GM12873 (cell line): ENCODE measurements around the gene CACNG3.

Experiments used
- TF ChIP-seq, protein P1 (sequence below): IDR thresholded peaks from 2 replicates; pipeline ENCODE4 v1.5.1; 2012; ENCODE audit warnings: low read depth, mild to moderate bottlenecking, moderate library complexity, low read length, control low read depth; ENCODE audit not compliant: insufficient read depth; ENCODE audit errors: missing control alignments

The CACNG3 gene

DNA sequence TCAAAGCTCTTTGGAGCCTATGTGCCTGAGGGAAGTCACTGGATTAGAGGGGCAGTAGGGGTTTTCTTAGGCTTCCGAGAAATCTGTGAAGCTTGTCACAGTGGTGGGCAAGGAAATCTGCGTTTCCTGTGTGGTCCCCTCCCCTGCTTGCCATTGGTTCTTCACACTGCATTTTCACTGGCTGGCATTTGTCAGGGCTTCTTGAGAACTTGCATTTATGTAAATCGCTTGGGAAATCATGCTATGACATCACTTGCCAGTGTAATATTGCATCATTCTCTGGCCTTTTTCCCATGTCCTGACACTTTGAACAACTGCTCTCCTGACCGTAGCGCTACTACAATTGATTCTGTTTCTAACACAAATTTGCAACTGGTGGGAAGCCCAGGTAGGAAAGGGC is 1.8 kb downstream of the CACNG3 start:
- TF ChIP-seq, protein P1, sequence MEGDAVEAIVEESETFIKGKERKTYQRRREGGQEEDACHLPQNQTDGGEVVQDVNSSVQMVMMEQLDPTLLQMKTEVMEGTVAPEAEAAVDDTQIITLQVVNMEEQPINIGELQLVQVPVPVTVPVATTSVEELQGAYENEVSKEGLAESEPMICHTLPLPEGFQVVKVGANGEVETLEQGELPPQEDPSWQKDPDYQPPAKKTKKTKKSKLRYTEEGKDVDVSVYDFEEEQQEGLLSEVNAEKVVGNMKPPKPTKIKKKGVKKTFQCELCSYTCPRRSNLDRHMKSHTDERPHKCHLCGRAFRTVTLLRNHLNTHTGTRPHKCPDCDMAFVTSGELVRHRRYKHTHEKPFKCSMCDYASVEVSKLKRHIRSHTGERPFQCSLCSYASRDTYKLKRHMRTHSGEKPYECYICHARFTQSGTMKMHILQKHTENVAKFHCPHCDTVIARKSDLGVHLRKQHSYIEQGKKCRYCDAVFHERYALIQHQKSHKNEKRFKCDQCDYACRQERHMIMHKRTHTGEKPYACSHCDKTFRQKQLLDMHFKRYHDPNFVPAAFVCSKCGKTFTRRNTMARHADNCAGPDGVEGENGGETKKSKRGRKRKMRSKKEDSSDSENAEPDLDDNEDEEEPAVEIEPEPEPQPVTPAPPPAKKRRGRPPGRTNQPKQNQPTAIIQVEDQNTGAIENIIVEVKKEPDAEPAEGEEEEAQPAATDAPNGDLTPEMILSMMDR: no peak

DNA sequence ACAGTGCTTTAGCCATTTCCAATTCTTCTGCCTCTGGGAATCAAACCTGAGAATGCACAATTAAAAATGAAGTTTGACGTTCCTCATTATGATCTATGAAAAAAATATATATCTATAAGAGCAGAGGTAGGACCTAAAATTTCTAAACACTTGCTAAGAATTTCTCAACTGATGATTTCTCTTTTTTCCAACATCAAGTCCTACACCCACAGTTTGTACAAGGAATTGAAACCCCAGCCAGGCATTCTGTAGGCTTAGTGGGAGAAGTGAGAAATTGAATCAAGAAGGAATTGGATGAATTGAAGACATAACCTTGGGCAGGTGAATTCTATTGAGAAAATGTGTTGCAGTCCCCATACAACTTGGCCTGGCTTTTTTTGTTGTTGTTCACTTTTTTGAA is 2.7 kb downstream of the CACNG3 start:
- TF ChIP-seq, protein P1: no peak

DNA sequence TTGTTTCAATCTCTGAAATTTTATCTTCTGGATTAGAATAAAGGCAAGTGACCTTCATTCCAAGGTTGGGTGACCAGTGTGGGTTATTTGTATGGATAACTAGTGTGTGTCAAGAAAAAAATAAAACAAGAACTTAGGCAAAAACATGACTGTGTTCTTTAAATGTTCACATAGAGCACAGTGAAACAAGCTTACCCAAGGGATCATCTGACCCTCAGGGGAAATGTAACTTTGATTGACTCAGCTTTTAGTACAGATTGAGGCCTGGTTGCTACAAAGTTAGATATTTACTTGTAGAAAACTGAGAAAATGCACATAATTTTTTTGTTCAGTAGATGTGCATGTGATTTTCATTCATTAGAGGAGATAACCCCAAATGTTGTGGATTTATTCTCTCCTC is 6.7 kb downstream of the CACNG3 start:
- TF ChIP-seq, protein P1: no peak

DNA sequence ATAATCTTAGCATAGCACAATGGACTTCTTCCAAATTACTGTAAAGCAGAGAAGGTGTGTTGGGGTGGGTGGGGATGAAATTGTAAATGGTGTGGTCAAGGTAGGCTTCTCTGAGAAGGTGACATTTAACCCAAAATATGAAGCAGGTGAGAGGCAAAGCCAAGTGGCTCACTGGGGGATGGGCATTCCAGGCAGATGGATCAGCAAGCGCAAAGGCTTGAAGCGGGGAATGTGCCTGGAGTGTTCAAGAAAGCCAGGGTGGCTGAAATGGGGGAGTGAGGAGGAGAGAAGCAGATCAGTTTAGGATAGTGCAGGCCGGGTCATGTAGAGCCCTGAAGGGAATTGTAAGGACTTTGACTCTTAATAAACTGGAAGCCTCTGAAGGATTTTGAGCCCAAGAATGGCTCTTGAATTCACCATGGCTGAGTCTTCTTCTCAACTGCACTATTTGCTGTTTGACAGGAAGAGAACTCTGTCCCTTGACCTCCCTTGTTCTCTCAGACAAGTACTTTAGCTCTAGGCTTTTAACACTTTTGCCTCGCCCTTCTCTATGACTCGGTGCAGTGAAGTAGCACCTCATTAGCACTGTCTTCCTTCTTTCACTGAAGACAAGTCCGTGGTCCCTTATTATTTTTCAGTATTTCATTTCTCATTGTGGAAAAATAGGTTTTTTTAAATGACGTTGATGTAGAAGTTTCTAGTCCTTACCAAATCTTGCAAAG is 14.7 kb downstream of the CACNG3 start:
- TF ChIP-seq, protein P1: no peak

DNA sequence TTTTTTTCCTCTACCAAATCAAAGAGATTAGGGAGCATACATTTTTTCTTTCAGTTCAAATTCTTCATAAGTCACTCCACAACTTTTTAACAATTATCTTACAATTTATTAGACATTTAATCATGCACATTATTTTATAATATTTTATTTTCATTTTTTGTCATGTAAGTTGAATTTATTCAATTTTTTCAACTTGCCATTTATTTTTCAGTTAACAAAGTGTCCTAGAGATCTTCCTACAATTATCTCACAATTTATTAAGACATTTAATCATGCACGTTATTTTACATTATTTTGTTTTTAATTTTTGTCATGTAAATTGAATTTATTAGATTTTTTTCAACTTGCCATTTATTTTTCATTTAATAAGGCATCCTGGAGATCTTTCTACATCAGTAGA is 16.2 kb downstream of the CACNG3 start:
- TF ChIP-seq, protein P1: no peak

DNA sequence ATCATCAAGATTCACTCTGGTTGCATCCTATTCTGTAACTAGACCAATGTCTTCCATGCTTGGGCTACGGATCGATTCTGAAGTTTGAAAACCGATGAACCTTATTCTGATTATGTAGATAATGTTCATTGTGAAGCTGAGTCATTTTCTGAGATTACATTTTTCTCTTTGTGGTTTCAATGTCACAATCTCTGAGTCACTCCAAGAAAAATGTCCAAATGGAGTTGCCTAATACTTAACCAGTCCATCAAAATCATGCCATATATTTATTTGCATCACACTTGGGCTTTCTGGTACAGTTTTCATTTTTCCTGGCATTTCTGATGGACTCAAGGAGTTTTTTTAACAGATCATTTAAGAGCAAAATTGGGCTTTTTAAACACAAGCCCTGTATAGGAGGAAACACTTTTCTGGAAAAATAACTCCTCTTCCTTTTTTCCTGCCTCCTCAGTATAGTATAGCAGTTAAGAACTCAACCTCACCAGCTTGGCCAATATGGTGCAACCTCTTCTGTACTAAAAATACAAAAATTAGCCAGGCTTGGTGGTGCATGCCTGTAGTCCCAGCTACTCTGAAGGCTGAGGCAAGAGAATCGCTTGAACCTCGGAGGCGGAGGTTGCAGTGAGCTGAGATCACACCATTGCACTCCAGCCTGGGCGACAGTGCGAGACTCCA is 17.5 kb downstream of the CACNG3 start:
- TF ChIP-seq, protein P1: no peak

DNA sequence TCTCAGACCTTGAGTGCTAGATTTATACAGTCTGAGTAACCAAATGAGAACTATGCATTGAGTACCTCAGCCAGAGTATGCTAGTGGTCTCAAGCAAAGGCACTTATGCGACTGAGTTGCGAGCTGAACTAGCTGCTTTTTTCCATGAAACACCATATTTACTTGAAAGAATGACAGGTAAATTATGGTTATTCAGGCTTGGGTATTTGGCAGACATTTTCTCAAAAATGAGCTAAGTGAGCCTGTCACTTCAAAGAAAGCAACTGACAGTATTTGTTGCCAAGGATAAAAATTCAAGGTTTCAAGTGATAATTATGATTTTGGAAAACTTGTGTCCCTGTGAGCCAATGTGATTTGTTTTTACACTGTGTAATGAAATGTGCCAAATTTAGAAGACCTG is 19.3 kb downstream of the CACNG3 start:
- TF ChIP-seq, protein P1: no peak
